ENCODE results near the gene SLC4A2.
A peak's percentile ranks its signal among the peaks of the same experiment; 100 is the strongest.
"Not testable (repeated sequence)": the region's sequence is repeated elsewhere in the genome, so short reads cannot be mapped to it uniquely, and the experiment has no call there.

SLC4A2 gene

GRCh38 chr7:151033864-151034249, 25.5 kb upstream of the SLC4A2 start:
- Mint-ChIP-seq H3K36me3 (peaks cover 33% of the 10 kb centered on the region), H3K9me3 (no peaks in the 10 kb centered on the region), H3K4me1 (peaks cover 8% of the 10 kb centered on the region), H3K27ac (no peak overlapping the region), H3K4me3 (no peak overlapping the region)
- DNase-seq (ENCODE audit: low spot score in 2 of 2) = no peak
- ATAC-seq = no peak

DNA sequence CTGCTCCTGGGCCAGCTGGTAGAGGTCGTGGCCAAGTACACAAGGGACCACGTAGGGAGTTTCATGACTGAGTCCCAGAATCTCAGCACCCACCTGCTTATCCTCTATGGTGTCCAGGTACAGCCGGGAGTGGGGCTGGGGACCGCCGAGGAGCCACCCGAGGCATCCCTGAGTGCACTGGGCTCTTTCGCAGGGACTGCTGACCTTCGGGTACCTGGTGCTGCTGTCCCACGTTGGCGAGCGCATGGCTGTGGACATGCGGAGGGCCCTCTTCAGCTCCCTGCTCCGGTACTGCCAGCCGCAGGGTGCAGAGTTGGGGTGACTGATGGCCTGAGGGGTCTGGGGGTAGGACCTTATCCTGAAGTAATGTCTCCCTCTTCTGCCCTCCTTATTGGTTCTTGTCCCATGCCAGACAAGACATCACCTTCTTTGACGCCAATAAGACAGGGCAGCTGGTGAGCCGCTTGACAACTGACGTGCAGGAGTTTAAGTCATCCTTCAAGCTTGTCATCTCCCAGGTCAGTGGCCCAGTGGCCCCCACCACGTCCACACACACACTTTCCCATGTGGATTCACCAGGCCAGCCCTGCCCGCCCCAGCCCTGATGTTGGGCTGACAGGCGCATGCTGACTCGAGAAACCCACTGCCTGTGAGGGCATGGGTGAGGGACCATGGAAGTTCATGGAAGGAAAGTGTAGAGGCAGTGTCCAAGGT, 24.9 kb upstream of the SLC4A2 start:
- ATAC-seq = no peak
- H3K36me3 Mint-ChIP-seq = peaks cover 38% of the 10 kb centered on the region
- H3K4me3 Mint-ChIP-seq = no peak overlapping the region

GRCh38 chr7:151035026-151035717, 24.2 kb upstream of the SLC4A2 start:
- H3K36me3 Mint-ChIP-seq = peaks cover 39% of the 10 kb centered on the region
- DNase-seq (ENCODE audit: low spot score in 2 of 2) (no peak), ATAC-seq (no peak)
- no peaks in the 10 kb centered on the region for H3K9me3 Mint-ChIP-seq
- H3K4me1 Mint-ChIP-seq = peaks cover 18% of the 10 kb centered on the region
- peak overlapping the region; percentile 70 for H3K27ac Mint-ChIP-seq
- no peak overlapping the region for H3K4me3 Mint-ChIP-seq

More for the DNA sequence above, 24.9 kb upstream of the SLC4A2 start:
- Mint-ChIP-seq H3K27ac (no peak overlapping the region), H3K4me1 (peaks cover 11% of the 10 kb centered on the region), H3K9me3 (no peaks in the 10 kb centered on the region)
- no peak for DNase-seq (ENCODE audit: low spot score in 2 of 2)

- peak overlapping the region; percentile 70 for H3K27ac Mint-ChIP-seq
- H3K4me1 Mint-ChIP-seq = peaks cover 21% of the 10 kb centered on the region
- no peaks in the 10 kb centered on the region for H3K9me3 Mint-ChIP-seq
- ATAC-seq = no peak
- H3K4me3 Mint-ChIP-seq = no peak overlapping the region
- H3K36me3 Mint-ChIP-seq = peaks cover 34% of the 10 kb centered on the region
- DNase-seq (ENCODE audit: low spot score in 2 of 2) = no peak
Measured at GRCh38 chr7:151035902-151036301, 23.5 kb upstream of the SLC4A2 start.

GRCh38 chr7:151038951-151039849, 20.2 kb upstream of the SLC4A2 start:
- Mint-ChIP-seq H3K27ac (peak overlapping the region; percentile 97), H3K9me3 (no peaks in the 10 kb centered on the region), H3K36me3 (peaks cover 24% of the 10 kb centered on the region), H3K4me3 (peak overlapping the region; percentile 56), H3K4me1 (peaks cover 21% of the 10 kb centered on the region)
- DNase-seq (ENCODE audit: low spot score in 2 of 2) = peak; percentile 70 to 83
- ATAC-seq = peak; percentile 96

GRCh38 chr7:151039850-151040548, 19.4 kb upstream of the SLC4A2 start:
- H3K4me1 Mint-ChIP-seq = peaks cover 21% of the 10 kb centered on the region
- H3K27ac Mint-ChIP-seq = peak overlapping the region; percentile 97
- H3K9me3 Mint-ChIP-seq = no peaks in the 10 kb centered on the region
- ATAC-seq (no peak), DNase-seq (ENCODE audit: low spot score in 2 of 2) (no peak)
- H3K36me3 Mint-ChIP-seq = peaks cover 28% of the 10 kb centered on the region
- H3K4me3 Mint-ChIP-seq = peak overlapping the region; percentile 56

GRCh38 chr7:151040616-151041375, 18.6 kb upstream of the SLC4A2 start:
- Mint-ChIP-seq H3K27ac (peak overlapping the region; percentile 78), H3K4me1 (peaks cover 21% of the 10 kb centered on the region), H3K9me3 (no peaks in the 10 kb centered on the region), H3K4me3 (no peak overlapping the region), H3K36me3 (peaks cover 28% of the 10 kb centered on the region)
- ATAC-seq (no peak), DNase-seq (ENCODE audit: low spot score in 2 of 2) (no peak)

- H3K4me1 Mint-ChIP-seq = peaks cover 20% of the 10 kb centered on the region
- DNase-seq (ENCODE audit: low spot score in 2 of 2); H3K4me3 Mint-ChIP-seq; H3K9me3 Mint-ChIP-seq; H3K27ac Mint-ChIP-seq; ATAC-seq: not testable (repeated sequence)
- peaks cover 12% of the 10 kb centered on the region for H3K36me3 Mint-ChIP-seq
Measured at GRCh38 chr7:151043449-151043848, 15.9 kb upstream of the SLC4A2 start.

DNA sequence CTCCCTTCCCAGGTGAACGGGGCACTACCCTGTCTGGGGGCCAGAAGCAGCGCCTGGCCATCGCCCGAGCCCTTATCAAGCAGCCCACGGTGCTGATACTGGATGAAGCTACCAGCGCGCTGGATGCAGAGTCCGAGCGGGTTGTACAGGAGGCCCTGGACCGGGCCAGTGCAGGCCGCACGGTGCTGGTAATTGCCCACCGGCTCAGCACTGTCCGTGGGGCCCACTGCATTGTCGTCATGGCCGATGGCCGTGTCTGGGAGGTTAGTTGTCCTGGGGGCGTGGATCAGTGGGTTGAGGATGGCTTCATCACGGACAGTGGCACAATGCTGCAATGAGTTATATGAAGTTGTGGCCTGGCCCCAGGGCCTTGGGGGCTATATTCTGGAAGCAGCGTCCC, 15.4 kb upstream of the SLC4A2 start:
- no peak for ATAC-seq
- no peak for DNase-seq (ENCODE audit: low spot score in 2 of 2)
- Mint-ChIP-seq H3K4me3 (no peak overlapping the region), H3K9me3 (no peaks in the 10 kb centered on the region), H3K4me1 (peaks cover 14% of the 10 kb centered on the region), H3K36me3 (peaks cover 11% of the 10 kb centered on the region), H3K27ac (no peak overlapping the region)

DNA sequence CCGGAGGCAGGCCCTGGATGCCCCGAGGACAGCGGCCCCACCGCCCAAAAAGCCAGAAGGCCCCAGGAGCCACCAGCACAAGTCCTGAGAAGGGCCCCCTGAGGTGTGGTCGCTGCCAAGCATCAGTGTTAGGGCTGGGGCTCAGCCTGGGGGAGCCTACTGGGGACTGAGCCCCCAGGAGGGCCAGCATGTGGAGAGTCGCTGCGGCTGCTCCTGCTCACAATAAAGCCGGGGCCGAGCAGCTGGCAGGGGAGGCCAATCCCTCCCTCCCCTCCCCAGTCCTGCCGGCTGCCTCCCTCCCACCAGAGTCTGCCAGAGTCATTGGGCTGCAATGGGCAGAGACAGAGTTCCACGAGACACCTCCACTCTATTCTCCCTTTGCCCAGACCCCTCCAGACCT, 14.1 kb upstream of the SLC4A2 start:
- ATAC-seq = no peak
- H3K4me3 Mint-ChIP-seq = no peak overlapping the region

DNA sequence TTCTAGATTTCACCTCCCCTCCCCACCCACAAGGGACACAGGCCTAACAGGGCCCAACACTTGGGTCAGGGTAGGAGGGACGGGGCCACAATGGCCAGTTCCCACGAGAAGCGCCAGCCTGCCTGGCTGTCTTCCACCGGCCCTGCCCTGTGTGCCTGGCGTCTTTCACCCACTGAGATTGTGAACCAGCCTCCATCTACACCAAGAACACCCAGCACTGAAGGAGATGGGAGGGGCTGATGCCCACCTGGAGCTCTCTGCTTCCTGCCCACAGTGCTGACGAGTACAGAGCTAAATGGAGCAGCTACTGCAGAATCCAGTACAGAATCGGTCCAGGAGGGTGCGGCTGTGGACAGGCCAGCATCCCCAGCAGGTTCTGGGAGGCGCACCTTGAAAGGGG, 13.4 kb upstream of the SLC4A2 start:
- Mint-ChIP-seq H3K4me3 (no peak overlapping the region), H3K36me3 (peaks cover 5% of the 10 kb centered on the region), H3K9me3 (no peaks in the 10 kb centered on the region), H3K4me1 (no peaks in the 10 kb centered on the region), H3K27ac (peak overlapping the region; percentile 43)
- no peak for DNase-seq (ENCODE audit: low spot score in 2 of 2)
- no peak for ATAC-seq

More for the DNA sequence above, 14.1 kb upstream of the SLC4A2 start:
- DNase-seq (ENCODE audit: low spot score in 2 of 2) = no peak
- Mint-ChIP-seq H3K36me3 (peaks cover 5% of the 10 kb centered on the region), H3K27ac (peak overlapping the region; percentile 43), H3K4me1 (peaks cover 1% of the 10 kb centered on the region), H3K9me3 (no peaks in the 10 kb centered on the region)

GRCh38 chr7:151046603-151047573, 12.5 kb upstream of the SLC4A2 start:
- H3K36me3 Mint-ChIP-seq = peaks cover 5% of the 10 kb centered on the region
- no peaks in the 10 kb centered on the region for H3K9me3 Mint-ChIP-seq
- peak overlapping the region; percentile 76 for H3K27ac Mint-ChIP-seq
- DNase-seq (ENCODE audit: low spot score in 2 of 2) (no peak), ATAC-seq (no peak)
- no peak overlapping the region for H3K4me3 Mint-ChIP-seq
- H3K4me1 Mint-ChIP-seq = no peaks in the 10 kb centered on the region

GRCh38 chr7:151047976-151048815, 11.2 kb upstream of the SLC4A2 start, which contains the start of gene ASIC3:
Gene ASIC3 (plus strand): TSS chr7:151048531. CDS start chr7:151048886, 355 bp downstream.
- peaks cover 7% of the 10 kb centered on the region for H3K4me1 Mint-ChIP-seq
- no peak for DNase-seq (ENCODE audit: low spot score in 2 of 2)
- no peak for ATAC-seq
- H3K27ac Mint-ChIP-seq = peak within 1 kb of the TSS; percentile 76
- H3K4me3 Mint-ChIP-seq = no peak within 1 kb of the TSS
- peaks cover 5% of the 10 kb centered on the region for H3K36me3 Mint-ChIP-seq
- H3K9me3 Mint-ChIP-seq = no peaks in the 10 kb centered on the region
